Ishikawa (cell line): Measurements from ENCODE around the gene SDR9C7.
A peak's percentile ranks its signal among the peaks of the same experiment; 100 is the strongest.

Source experiments
- CEBPB ChIP-seq: IDR thresholded peaks from 2 replicates; pipeline ENCODE4 v1.6.1; 2012
- CREB1 ChIP-seq: IDR thresholded peaks from 2 replicates; pipeline ENCODE4 v1.6.1; 2012; ENCODE audit warnings: low read depth
- EGR1 ChIP-seq: IDR thresholded peaks from 2 replicates; pipeline ENCODE4 v1.6.1; 2012
- EP300 ChIP-seq: IDR thresholded peaks from 2 replicates; pipeline ENCODE4 v1.6.1; 2012; ENCODE audit warnings: borderline replicate concordance
- FOXM1 ChIP-seq: IDR thresholded peaks from 2 replicates; pipeline ENCODE4 v1.6.1; 2012; ENCODE audit warnings: low read depth, borderline replicate concordance
- NFIC ChIP-seq: IDR thresholded peaks from 2 replicates; pipeline ENCODE4 v1.6.1; 2012
- RAD21 ChIP-seq: IDR thresholded peaks from 2 replicates; pipeline ENCODE4 v1.6.1; 2012; ENCODE audit warnings: low read depth
- TAF1 ChIP-seq: IDR thresholded peaks from 2 replicates; pipeline ENCODE4 v1.6.1; 2012; ENCODE audit warnings: low read depth, mild to moderate bottlenecking
- TCF12 ChIP-seq: IDR thresholded peaks from 2 replicates; pipeline ENCODE4 v1.6.1; 2012; ENCODE audit warnings: low read depth
- TEAD4 ChIP-seq: IDR thresholded peaks from 2 replicates; pipeline ENCODE4 v1.6.1; 2012
- USF1 ChIP-seq: IDR thresholded peaks from 2 replicates; pipeline ENCODE4 v1.6.1; 2012
- YY1 ChIP-seq: IDR thresholded peaks from 2 replicates; pipeline ENCODE4 v1.6.1; 2012; ENCODE audit warnings: low read depth
- ZBTB7A ChIP-seq: IDR thresholded peaks from 2 replicates; pipeline ENCODE4 v1.6.1; 2012; ENCODE audit warnings: low read depth
- TF ChIP-seq, protein P1 (sequence below): IDR thresholded peaks from 2 replicates; pipeline ENCODE4 v1.6.1; 2012; ENCODE audit warnings: low read depth, mild to moderate bottlenecking
- TF ChIP-seq, protein P2 (sequence below): IDR thresholded peaks from 2 replicates; pipeline ENCODE4 v1.6.1; 2012

Gene SDR9C7

DNA sequence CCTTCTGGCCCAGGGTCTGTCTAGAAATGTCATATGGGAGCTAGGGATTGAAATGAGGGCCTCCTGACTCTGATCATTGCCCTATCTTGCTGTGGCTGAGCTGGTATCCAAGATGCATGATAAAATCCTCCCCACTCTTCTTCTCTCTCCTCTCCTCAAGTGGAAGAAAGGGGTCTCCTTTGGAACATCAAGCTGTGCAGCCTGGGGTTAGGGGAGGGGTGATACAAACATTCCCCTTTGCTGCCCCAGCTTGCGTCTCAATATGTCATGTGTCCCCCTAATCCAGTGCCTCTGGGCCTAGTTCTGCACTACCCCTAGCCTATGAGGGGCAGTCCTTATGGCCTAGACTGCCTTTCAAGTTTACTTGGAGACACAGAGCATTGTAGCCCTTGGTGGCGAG is 14.7 kb upstream of the SDR9C7 start:
- TF ChIP-seq YY1, result no peak
- TF ChIP-seq TAF1, result no peak
- no peak for TF ChIP-seq USF1
- TF ChIP-seq NFIC, result no peak
- no peak for TF ChIP-seq FOXM1

DNA sequence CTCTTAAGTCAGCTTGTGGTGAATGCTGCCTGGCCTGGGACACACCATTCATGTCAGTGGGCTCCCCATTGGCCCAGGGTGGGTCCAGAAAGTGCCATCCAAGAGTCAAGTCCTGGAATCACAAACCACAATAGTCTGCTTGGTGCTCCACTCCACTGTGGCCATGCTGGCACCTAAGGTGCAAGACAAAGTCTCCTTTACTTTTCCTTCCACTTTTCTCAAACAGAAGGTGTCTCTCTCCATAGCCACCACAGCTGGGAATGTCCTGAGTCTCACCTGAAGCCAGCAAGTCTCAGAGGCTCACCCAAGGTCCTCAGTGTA is 14.2 kb upstream of the SDR9C7 start:
- TF ChIP-seq CEBPB, result no peak
- TF ChIP-seq, protein P1, sequence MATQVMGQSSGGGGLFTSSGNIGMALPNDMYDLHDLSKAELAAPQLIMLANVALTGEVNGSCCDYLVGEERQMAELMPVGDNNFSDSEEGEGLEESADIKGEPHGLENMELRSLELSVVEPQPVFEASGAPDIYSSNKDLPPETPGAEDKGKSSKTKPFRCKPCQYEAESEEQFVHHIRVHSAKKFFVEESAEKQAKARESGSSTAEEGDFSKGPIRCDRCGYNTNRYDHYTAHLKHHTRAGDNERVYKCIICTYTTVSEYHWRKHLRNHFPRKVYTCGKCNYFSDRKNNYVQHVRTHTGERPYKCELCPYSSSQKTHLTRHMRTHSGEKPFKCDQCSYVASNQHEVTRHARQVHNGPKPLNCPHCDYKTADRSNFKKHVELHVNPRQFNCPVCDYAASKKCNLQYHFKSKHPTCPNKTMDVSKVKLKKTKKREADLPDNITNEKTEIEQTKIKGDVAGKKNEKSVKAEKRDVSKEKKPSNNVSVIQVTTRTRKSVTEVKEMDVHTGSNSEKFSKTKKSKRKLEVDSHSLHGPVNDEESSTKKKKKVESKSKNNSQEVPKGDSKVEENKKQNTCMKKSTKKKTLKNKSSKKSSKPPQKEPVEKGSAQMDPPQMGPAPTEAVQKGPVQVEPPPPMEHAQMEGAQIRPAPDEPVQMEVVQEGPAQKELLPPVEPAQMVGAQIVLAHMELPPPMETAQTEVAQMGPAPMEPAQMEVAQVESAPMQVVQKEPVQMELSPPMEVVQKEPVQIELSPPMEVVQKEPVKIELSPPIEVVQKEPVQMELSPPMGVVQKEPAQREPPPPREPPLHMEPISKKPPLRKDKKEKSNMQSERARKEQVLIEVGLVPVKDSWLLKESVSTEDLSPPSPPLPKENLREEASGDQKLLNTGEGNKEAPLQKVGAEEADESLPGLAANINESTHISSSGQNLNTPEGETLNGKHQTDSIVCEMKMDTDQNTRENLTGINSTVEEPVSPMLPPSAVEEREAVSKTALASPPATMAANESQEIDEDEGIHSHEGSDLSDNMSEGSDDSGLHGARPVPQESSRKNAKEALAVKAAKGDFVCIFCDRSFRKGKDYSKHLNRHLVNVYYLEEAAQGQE, result no peak

DNA sequence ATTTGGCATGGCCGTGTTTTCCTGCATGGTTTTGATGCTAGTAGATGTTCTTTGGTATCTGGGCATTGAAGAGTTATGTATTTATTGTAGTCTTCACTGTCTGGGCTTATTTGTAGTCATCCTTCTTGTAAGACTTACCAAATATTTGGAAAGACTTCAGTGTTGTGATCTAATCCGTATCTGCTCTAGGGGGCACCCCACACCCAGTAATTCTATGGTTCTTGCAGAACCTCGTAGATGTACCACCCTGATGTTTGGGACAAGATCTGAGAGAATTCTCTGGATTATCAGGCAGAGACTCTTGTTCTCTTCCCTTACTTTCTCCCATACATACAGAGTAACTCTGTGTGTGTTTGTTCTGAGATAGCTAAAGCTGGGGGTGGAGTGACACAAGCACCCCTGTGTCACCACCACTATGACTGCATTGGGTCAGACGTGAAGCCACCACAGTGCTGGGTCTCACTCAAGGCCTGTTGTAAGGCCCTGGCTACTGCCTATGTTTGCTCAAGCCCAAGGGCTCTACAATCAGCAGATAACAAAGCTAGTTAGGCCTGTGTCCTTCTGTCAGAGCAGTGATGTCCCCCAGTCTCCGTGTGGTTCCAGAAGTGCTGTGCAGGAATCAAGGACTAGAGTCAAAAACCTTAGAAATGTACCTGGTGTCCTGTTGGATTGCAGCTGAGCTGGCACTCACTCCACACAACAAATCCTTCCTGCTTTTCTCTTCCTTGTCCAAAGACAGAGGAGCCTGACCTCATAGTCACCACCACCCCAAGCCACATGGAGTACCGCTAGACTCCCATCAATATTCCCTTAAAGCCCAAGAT is 13.6 kb upstream of the SDR9C7 start:
- no peak for TF ChIP-seq CEBPB
- peak; percentile 50; the same call in 1 of the 2 replicates for TF ChIP-seq RAD21

DNA sequence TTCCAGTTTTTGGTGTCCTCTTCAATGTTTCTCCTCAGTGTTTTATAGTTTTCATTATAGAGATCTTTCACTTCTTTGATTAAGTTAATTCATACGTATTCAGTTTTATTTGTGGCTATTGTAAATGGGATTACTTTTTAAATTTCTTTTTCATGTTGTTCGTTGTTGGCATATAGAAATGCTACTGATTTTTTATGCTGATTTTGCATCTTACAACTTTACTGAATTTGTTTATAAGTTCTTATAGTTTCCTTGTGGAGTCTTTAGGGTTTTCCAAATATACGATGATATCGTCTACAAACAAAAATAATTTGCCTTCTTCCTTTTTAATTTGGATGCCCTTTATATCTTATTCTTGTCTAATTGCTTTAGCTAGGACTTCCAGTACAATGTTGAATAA is 9.7 kb upstream of the SDR9C7 start:
- TF ChIP-seq, protein P1, result no peak
- no peak for TF ChIP-seq TCF12
- no peak for TF ChIP-seq EP300
- no peak for TF ChIP-seq YY1
- TF ChIP-seq RAD21, result no peak
- no peak for TF ChIP-seq USF1
- no peak for TF ChIP-seq FOXM1
- no peak for TF ChIP-seq NFIC
- no peak for TF ChIP-seq CEBPB
- TF ChIP-seq CREB1, result no peak
- TF ChIP-seq, protein P2, sequence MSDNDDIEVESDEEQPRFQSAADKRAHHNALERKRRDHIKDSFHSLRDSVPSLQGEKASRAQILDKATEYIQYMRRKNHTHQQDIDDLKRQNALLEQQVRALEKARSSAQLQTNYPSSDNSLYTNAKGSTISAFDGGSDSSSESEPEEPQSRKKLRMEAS, result no peak
- TF ChIP-seq TEAD4, result no peak
- TF ChIP-seq EGR1, result no peak
- no peak for TF ChIP-seq TAF1
- TF ChIP-seq ZBTB7A, result no peak

DNA sequence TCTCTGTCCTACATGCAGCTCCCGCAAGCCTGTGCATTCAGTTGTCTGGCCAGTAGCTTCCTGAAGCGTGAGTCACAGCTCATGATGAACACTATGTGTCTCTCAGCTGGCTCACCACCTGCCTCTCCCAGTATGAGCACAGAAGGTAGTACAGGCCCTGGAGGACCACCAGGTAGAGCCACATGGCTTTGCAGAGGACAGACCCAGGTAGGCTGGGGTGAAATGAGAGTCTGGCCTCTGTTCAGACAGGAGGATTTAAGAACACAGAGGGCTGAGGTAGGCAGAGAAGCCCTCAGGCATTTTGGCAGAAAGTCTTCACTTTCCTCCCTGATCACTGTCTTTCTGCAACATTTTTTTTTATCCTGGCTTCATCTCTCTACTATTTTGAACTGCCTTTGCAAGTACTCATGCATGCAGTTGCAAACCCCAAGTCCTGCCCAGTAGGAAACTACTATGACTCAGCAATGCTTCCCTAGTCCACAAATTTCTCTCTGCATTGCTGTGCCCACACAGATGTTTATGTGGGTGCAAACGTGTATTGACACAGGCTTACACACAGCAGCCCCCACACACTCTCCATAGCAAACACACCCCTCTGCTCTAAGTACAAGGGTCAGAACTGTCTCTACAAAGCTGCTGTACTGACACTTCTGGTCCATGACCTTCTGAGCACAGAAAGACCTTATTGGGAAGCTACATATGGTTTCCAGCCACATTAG is 7.2 kb upstream of the SDR9C7 start:
- TF ChIP-seq TAF1, result no peak
- TF ChIP-seq, protein P2, result no peak
- TF ChIP-seq NFIC, result no peak
- no peak for TF ChIP-seq TEAD4
- no peak for TF ChIP-seq RAD21
- no peak for TF ChIP-seq USF1
- no peak for TF ChIP-seq EP300
- no peak for TF ChIP-seq TCF12
- TF ChIP-seq CREB1, result no peak
- TF ChIP-seq ZBTB7A, result no peak
- TF ChIP-seq YY1, result no peak
- TF ChIP-seq CEBPB, result no peak
- TF ChIP-seq, protein P1, result no peak
- no peak for TF ChIP-seq FOXM1
- TF ChIP-seq EGR1, result no peak
